ENCODE data around the gene HLA-DPA1.

Gene HLA-DPA1

DNA sequence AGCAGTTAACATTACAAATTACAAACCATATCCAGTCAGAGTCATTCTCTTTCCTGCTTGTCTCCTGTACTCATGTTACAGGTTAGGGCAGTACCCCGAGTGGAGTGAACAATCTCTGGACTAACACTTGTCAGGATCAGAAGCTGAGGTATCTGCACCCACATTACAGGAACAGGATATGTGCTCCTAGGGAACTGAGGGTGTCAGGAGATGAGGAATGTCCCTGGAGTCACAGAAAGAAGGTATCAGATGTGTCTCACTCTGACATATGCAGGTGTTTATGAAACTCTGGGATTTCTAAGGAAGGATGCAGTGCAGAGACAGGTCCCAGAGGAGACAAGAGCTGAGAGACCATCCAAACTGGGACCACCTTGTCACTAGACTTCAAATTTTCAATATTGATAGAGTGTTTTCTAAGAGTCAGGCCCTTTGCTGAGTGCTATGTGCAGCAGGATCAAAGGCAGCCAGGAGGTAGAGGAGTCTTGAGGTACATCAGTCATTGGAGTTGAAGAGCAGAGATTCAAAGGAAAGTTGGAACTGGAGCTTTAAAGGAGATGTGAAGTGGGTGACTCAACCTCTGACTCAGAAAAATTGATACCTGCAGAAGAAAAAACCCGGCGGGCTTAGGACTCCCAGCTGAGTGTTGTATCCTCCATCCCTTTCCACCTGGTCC, 14.9 kb upstream of the HLA-DPA1 start:
- no peak for DNase-seq (ENCODE audit: extremely low read depth, low read depth)
- TF ChIP-seq, protein P1, sequence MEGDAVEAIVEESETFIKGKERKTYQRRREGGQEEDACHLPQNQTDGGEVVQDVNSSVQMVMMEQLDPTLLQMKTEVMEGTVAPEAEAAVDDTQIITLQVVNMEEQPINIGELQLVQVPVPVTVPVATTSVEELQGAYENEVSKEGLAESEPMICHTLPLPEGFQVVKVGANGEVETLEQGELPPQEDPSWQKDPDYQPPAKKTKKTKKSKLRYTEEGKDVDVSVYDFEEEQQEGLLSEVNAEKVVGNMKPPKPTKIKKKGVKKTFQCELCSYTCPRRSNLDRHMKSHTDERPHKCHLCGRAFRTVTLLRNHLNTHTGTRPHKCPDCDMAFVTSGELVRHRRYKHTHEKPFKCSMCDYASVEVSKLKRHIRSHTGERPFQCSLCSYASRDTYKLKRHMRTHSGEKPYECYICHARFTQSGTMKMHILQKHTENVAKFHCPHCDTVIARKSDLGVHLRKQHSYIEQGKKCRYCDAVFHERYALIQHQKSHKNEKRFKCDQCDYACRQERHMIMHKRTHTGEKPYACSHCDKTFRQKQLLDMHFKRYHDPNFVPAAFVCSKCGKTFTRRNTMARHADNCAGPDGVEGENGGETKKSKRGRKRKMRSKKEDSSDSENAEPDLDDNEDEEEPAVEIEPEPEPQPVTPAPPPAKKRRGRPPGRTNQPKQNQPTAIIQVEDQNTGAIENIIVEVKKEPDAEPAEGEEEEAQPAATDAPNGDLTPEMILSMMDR (IDR thresholded peaks at IDR 0.05; ENCODE audit: low read depth, low read length), result no peak

GRCh38 chr6:33085627-33086026, 12.2 kb upstream of the HLA-DPA1 start:
- no peak for DNase-seq (ENCODE audit: extremely low read depth, low read depth)
- TF ChIP-seq, protein P1 (IDR thresholded peaks at IDR 0.05; ENCODE audit: low read depth, low read length), result no peak

DNA sequence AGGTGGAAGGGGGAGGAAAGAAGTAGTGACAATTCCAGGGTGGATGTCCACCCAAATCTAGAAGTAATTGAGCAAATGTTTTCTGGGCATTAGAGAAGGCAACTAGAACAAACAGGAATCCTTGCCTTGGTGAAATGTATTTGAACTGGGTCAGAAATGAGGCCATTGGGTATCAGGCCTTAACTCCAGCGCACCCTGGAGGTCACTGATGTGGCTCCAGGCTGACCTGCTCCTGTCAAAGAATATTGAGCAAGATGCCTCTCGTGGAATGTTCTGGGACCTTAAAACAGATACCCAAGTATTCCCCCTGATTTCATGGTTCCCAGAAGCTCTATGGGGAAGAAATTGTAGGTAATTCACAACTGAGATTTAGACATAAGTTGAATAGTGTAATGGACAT, 9.3 kb upstream of the HLA-DPA1 start:
- DNase-seq (ENCODE audit: extremely low read depth, low read depth), result no peak
- TF ChIP-seq, protein P1 (IDR thresholded peaks at IDR 0.05; ENCODE audit: low read depth, low read length), result peak; percentile 15; the same call in 1 of the 2 replicates

- TF ChIP-seq, protein P1 (IDR thresholded peaks at IDR 0.05; ENCODE audit: low read depth, low read length), result no peak
- no peak for DNase-seq (ENCODE audit: extremely low read depth, low read depth)
Observed at GRCh38 chr6:33081098-33081824, 7.8 kb upstream of the HLA-DPA1 start.

- TF ChIP-seq, protein P1 (IDR thresholded peaks at IDR 0.05; ENCODE audit: low read depth, low read length), result no peak
- no peak for DNase-seq (ENCODE audit: extremely low read depth, low read depth)
Observed at GRCh38 chr6:33080127-33081089, 7.0 kb upstream of the HLA-DPA1 start.

- no peak for DNase-seq (ENCODE audit: extremely low read depth, low read depth)
- TF ChIP-seq, protein P1 (IDR thresholded peaks at IDR 0.05; ENCODE audit: low read depth, low read length), result no peak
Observed at GRCh38 chr6:33079580-33079979, 6.1 kb upstream of the HLA-DPA1 start.
